Osteoblast (primary cell): ENCODE data around the gene FBLN7. TPM values are rescaled to one million over a fixed set of nuclear protein-coding genes. Genes with fewer than 3 reads are reported as not detected.
A peak's percentile ranks its signal among the peaks of the same experiment; 100 is the strongest.

Experiments
- DNase-seq: peaks from one replicate; pipeline ENCODE4 v3.0.0; 2011; ENCODE audit warnings: low spot score, mixed read lengths; ENCODE audit not compliant: insufficient read length; ENCODE audit errors: missing footprints
- H2AFZ ChIP-seq: 2 replicates; pipeline ENCODE4 v1.6.0; 2011; ENCODE audit warnings: mild to moderate bottlenecking, low read length
- H3K27ac ChIP-seq: 2 replicates; pipeline ENCODE4 v1.5.1; 2011; ENCODE audit warnings: mild to moderate bottlenecking, low read depth, low read length, moderate library complexity
- H3K27me3 ChIP-seq: 2 replicates; pipeline ENCODE4 v1.6.0; 2012; ENCODE audit warnings: mild to moderate bottlenecking, control low read depth, inconsistent platforms, low read length, moderate library complexity; ENCODE audit not compliant: insufficient read depth
- H3K36me3 ChIP-seq: 2 replicates; pipeline ENCODE4 v1.5.1; 2011; ENCODE audit warnings: mild to moderate bottlenecking, low read length, control low read depth, moderate library complexity; ENCODE audit not compliant: insufficient read depth
- H3K4me1 ChIP-seq: 2 replicates; pipeline ENCODE4 v1.5.1; 2011; ENCODE audit warnings: mild to moderate bottlenecking, low read length, control low read depth, moderate library complexity; ENCODE audit not compliant: insufficient read depth
- H3K4me2 ChIP-seq: 2 replicates; pipeline ENCODE4 v1.6.0; 2011; ENCODE audit warnings: mild to moderate bottlenecking, low read length; ENCODE audit not compliant: insufficient read depth
- H3K4me3 ChIP-seq: fragments of 200-600 bp; sonication (generic); 3 replicates; pipeline ENCODE4 v1.5.1; 2012; ENCODE audit warnings: mild to moderate bottlenecking, low read length, inconsistent platforms; ENCODE audit not compliant: insufficient read depth
- H3K79me2 ChIP-seq: 2 replicates; pipeline ENCODE4 v1.6.0; 2012; ENCODE audit warnings: mild to moderate bottlenecking, low read length, control low read depth, inconsistent platforms; ENCODE audit not compliant: insufficient read depth
- H3K9me3 ChIP-seq: 2 replicates; pipeline ENCODE4 v1.5.1; 2011; ENCODE audit warnings: low read depth, low read length, control low read depth
- H4K20me1 ChIP-seq: 2 replicates; pipeline ENCODE4 v1.6.0; 2012; ENCODE audit warnings: mild to moderate bottlenecking, low read length, control low read depth; ENCODE audit not compliant: insufficient read depth
- total RNA-seq: library from RNA; depleted of rRNA; stranded (reverse); fragments of >200 nt; gene quantifications from 2 replicates; pipeline ENCODE4 v1.2.3, GENCODE V29; 2012
- TF ChIP-seq, protein P1 (sequence below): IDR thresholded peaks from 2 replicates; pipeline ENCODE4 v1.5.1; 2011; ENCODE audit warnings: mild to moderate bottlenecking, low read depth, low read length, moderate library complexity; ENCODE audit errors: extremely low read depth

The FBLN7 gene
- total RNA-seq, 1 donor: 5.8 TPM

DNA sequence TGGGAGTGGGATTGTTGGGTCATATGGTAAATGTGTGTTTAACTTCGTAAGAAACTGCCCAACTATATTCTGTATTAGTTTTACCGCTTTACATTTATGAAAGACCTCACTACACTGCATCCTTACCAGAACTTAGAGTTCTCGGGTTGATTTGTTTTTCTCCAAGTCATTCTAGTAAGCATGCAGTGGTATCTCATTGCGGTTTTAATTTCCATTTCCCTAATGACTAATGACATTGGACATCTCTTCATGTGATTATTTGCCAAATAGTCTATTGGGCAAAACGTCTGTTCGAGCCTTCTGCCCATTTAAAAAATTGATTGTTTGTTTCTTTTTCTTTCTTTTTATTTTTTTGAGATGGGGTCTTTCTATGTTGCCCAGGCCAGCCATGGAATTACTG lies 6.8 kb downstream of the FBLN7 start:
- Histone ChIP-seq H3K27ac (no peak overlapping the region), H3K4me3 (no peak overlapping the region), H2AFZ (no peak overlapping the region), H3K79me2 (no peaks in the 10 kb centered on the region), H3K9me3 (no peaks in the 10 kb centered on the region), H3K36me3 (no peaks in the 10 kb centered on the region), H3K4me2 (no peak overlapping the region), H4K20me1 (no peaks in the 10 kb centered on the region), H3K4me1 (peaks cover 27% of the 10 kb centered on the region), H3K27me3 (no peaks in the 10 kb centered on the region)
- DNase-seq: no peak
- TF ChIP-seq, protein P1, sequence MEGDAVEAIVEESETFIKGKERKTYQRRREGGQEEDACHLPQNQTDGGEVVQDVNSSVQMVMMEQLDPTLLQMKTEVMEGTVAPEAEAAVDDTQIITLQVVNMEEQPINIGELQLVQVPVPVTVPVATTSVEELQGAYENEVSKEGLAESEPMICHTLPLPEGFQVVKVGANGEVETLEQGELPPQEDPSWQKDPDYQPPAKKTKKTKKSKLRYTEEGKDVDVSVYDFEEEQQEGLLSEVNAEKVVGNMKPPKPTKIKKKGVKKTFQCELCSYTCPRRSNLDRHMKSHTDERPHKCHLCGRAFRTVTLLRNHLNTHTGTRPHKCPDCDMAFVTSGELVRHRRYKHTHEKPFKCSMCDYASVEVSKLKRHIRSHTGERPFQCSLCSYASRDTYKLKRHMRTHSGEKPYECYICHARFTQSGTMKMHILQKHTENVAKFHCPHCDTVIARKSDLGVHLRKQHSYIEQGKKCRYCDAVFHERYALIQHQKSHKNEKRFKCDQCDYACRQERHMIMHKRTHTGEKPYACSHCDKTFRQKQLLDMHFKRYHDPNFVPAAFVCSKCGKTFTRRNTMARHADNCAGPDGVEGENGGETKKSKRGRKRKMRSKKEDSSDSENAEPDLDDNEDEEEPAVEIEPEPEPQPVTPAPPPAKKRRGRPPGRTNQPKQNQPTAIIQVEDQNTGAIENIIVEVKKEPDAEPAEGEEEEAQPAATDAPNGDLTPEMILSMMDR: no peak

- Histone ChIP-seq H3K4me2 (peak overlapping the region; percentile 28), H2AFZ (peak overlapping the region; percentile 54), H3K9me3 (no peaks in the 10 kb centered on the region), H3K79me2 (peaks cover 3% of the 10 kb centered on the region), H3K4me3 (no peak overlapping the region), H3K4me1 (peaks cover 50% of the 10 kb centered on the region), H3K27me3 (no peaks in the 10 kb centered on the region), H4K20me1 (no peaks in the 10 kb centered on the region), H3K27ac (peak overlapping the region; percentile 98), H3K36me3 (no peaks in the 10 kb centered on the region)
- TF ChIP-seq, protein P1: no peak
- no peak for DNase-seq
These were observed 9.4 kb downstream of the FBLN7 start for GRCh38 chr2:112147382-112148168.

GRCh38 chr2:112148477-112148876 lies 10.3 kb downstream of the FBLN7 start:
- H3K79me2 ChIP-seq: peaks cover 3% of the 10 kb centered on the region
- no peaks in the 10 kb centered on the region for H3K27me3 ChIP-seq
- no peaks in the 10 kb centered on the region for H3K36me3 ChIP-seq
- H2AFZ ChIP-seq: peak overlapping the region; percentile 4
- peaks cover 59% of the 10 kb centered on the region for H3K4me1 ChIP-seq
- H3K4me3 ChIP-seq: no peak overlapping the region
- no peaks in the 10 kb centered on the region for H4K20me1 ChIP-seq
- TF ChIP-seq, protein P1: no peak
- no peak for DNase-seq
- H3K27ac ChIP-seq: peak overlapping the region; percentile 98
- H3K4me2 ChIP-seq: no peak overlapping the region
- H3K9me3 ChIP-seq: no peaks in the 10 kb centered on the region

- Histone ChIP-seq H2AFZ (no peak overlapping the region), H3K4me2 (no peak overlapping the region), H3K27me3 (no peaks in the 10 kb centered on the region), H3K4me1 (peaks cover 61% of the 10 kb centered on the region), H3K79me2 (peaks cover 3% of the 10 kb centered on the region), H3K36me3 (no peaks in the 10 kb centered on the region), H4K20me1 (no peaks in the 10 kb centered on the region), H3K4me3 (no peak overlapping the region), H3K27ac (peak overlapping the region; percentile 98), H3K9me3 (no peaks in the 10 kb centered on the region)
- TF ChIP-seq, protein P1: no peak
- DNase-seq: no peak
These were observed 11.0 kb downstream of the FBLN7 start for GRCh38 chr2:112149194-112149593.
